Karpas-422 (cell line): ENCODE measurements around the gene ERC2. TPM values are rescaled to one million over a fixed set of nuclear protein-coding genes. Genes with fewer than 3 reads are reported as not detected.

Experiments used
- DNase-seq: peaks from one replicate; pipeline ENCODE4 v3.0.0-alpha.2; 2015
- H2AFZ ChIP-seq: fragments of 200-600 bp; sonication (generic); 2 replicates; pipeline ENCODE4 v1.6.1; 2014; ENCODE audit warnings: antibody characterized with exemption, low read length, mixed read lengths
- H3K27ac ChIP-seq: fragments of 200-600 bp; sonication (generic); 2 replicates; pipeline ENCODE4 v1.5.1; 2014; ENCODE audit warnings: mild to moderate bottlenecking, low read length, moderate library complexity
- H3K27me3 ChIP-seq: fragments of 200-600 bp; sonication (generic); 2 replicates; pipeline ENCODE4 v1.6.1; 2014; ENCODE audit warnings: low read length, mixed read lengths
- H3K36me3 ChIP-seq: fragments of 200-600 bp; sonication (generic); 2 replicates; pipeline ENCODE4 v1.6.1; 2014; ENCODE audit warnings: low read length, mixed read lengths; ENCODE audit not compliant: insufficient read depth
- H3K4me1 ChIP-seq: fragments of 200-600 bp; sonication (generic); 2 replicates; pipeline ENCODE4 v1.6.1; 2014; ENCODE audit warnings: mild to moderate bottlenecking, low read length, mixed read lengths
- H3K4me2 ChIP-seq: fragments of 200-600 bp; sonication (generic); 2 replicates; pipeline ENCODE4 v1.6.1; 2014; ENCODE audit warnings: low read length, low read depth, mild to moderate bottlenecking; ENCODE audit not compliant: poor library complexity, severe bottlenecking
- H3K4me3 ChIP-seq: fragments of 200-600 bp; sonication (generic); 2 replicates; pipeline ENCODE4 v1.5.1; 2014; ENCODE audit warnings: mild to moderate bottlenecking, antibody characterized with exemption, low read length, mixed read lengths
- H3K79me2 ChIP-seq: fragments of 200-600 bp; sonication (generic); 2 replicates; pipeline ENCODE4 v1.6.1; 2014; ENCODE audit warnings: mild to moderate bottlenecking, low read length, mixed read lengths
- H3K9ac ChIP-seq: fragments of 200-600 bp; sonication (generic); 2 replicates; pipeline ENCODE4 v1.6.0; 2014; ENCODE audit warnings: low read length
- H3K9me2 ChIP-seq: fragments of 200-600 bp; sonication (generic), shearing (Covaris generic); replicated peaks from 2 replicates; pipeline ENCODE4 v1.6.0; 2014; ENCODE audit warnings: mild to moderate bottlenecking, low read length, moderate library complexity; ENCODE audit not compliant: insufficient read depth
- H3K9me3 ChIP-seq: fragments of 300-700, 200-600 bp; sonication (generic); 2 replicates; pipeline ENCODE4 v1.6.1; 2014; ENCODE audit warnings: low read length, mixed read lengths
- H4K20me1 ChIP-seq: fragments of 200-600 bp; sonication (generic); 2 replicates; pipeline ENCODE4 v1.6.1; 2014; ENCODE audit warnings: mild to moderate bottlenecking, antibody characterized with exemption, low read length, low read depth; ENCODE audit not compliant: insufficient read depth
- total RNA-seq: library from RNA; depleted of rRNA; stranded (reverse); fragments of >200 nt; shearing (Covaris generic); gene quantifications from 2 replicates; pipeline ENCODE4 v1.2.3, GENCODE V29; 2014; ENCODE audit warnings: low replicate concordance

Gene ERC2
- total RNA-seq, 1 experiment from 2014 or later, result 3.7 TPM

DNA sequence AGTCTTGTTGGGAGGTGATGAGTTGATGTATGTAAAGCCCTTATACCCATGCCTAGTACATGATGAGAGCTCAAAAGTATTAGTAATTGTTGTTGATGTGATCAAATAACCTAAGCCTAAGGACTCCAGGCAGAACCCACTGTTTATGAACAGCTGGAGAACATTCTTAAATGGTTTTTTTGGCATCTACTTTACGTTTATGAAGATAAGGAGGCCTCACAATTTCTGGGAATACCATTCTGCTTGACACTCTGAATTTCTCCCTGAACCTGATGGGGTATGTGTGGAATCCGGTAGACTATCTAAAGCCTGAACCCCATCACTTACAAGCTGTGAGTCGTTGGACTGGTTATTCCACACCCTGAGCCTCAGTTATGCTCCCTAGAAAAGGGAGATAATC is 736.5 kb downstream of the ERC2 start:
- H2AFZ ChIP-seq, result no peak overlapping the region
- no peaks in the 10 kb centered on the region for H3K9me2 ChIP-seq
- no peaks in the 10 kb centered on the region for H3K36me3 ChIP-seq
- H4K20me1 ChIP-seq, result no peaks in the 10 kb centered on the region
- no peak overlapping the region for H3K4me3 ChIP-seq
- no peaks in the 10 kb centered on the region for H3K27me3 ChIP-seq
- DNase-seq, result no peak
- no peak overlapping the region for H3K4me2 ChIP-seq
- peaks cover 65% of the 10 kb centered on the region for H3K4me1 ChIP-seq
- no peak overlapping the region for H3K9ac ChIP-seq
- H3K9me3 ChIP-seq, result no peaks in the 10 kb centered on the region
- peak overlapping the region; percentile 99; the same call in 1 of the 2 replicates for H3K27ac ChIP-seq
- no peaks in the 10 kb centered on the region for H3K79me2 ChIP-seq

DNA sequence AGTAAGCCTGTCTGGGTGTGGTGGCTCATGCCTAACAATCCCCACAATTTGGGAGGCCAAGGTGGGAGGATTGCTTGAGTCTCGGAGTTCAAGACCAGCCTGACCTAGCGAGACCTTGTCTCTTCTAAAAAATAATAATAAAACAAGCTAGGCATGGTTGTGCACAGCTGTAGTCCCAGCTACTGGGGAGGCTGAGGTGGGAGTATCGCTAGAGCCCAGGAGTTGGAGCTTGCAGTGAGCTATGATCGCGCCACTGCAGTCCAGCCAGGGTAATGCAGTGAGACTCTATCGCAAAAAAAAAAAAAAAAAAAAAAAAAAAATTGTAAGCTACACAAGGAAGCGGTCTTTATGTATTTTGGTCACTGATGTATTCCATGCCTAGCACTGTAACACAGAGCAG is 738.7 kb downstream of the ERC2 start:
- Histone ChIP-seq H3K4me3 (peak overlapping the region; percentile 5; the same call in 1 of the 2 replicates), H3K36me3 (no peaks in the 10 kb centered on the region), H3K9ac (peak overlapping the region; percentile 79), H2AFZ (no peak overlapping the region), H3K9me2 (no peaks in the 10 kb centered on the region), H3K27me3 (no peaks in the 10 kb centered on the region), H4K20me1 (no peaks in the 10 kb centered on the region), H3K27ac (peak overlapping the region; percentile 99), H3K4me2 (peak overlapping the region; percentile 77), H3K4me1 (peaks cover 69% of the 10 kb centered on the region), H3K9me3 (no peaks in the 10 kb centered on the region), H3K79me2 (no peaks in the 10 kb centered on the region)
- peak; percentile 41 for DNase-seq

DNA sequence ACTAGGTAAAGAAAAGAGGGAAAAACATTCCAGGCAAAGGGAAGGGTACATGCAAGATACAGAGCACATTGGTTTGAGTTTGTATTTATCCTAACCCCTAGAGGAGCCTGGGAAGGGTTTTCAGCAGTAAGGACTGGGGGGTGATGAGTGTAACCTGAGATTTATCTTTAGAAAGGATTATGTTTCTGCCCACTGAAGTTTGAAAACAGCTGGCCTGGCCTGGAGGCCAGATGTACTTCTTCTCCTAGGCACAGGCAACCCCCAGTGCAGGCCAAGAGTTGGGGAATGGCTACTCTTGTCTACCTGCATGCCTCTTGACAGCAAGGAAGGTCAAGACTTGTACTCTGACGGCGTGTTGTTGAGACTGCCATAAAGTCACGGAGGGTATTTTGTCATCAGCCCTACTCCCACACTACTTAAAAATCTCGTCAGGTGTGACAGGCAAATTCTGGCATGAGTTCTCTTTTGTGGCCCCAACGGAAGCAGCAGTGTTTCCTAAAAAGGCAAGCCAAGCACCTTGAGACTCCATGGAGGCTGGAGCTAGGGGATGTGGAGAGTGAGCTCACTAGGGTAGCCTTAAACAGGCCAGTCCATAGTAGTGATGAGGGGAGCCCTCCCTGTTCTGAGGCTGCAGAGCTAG is 739.7 kb downstream of the ERC2 start:
- H3K27me3 ChIP-seq, result no peaks in the 10 kb centered on the region
- H3K27ac ChIP-seq, result peak overlapping the region; percentile 99
- DNase-seq, result peak; percentile 90
- H3K9me3 ChIP-seq, result no peaks in the 10 kb centered on the region
- H3K9ac ChIP-seq, result peak overlapping the region; percentile 79
- H3K9me2 ChIP-seq, result no peaks in the 10 kb centered on the region
- H3K36me3 ChIP-seq, result no peaks in the 10 kb centered on the region
- H2AFZ ChIP-seq, result no peak overlapping the region
- no peaks in the 10 kb centered on the region for H4K20me1 ChIP-seq
- no peaks in the 10 kb centered on the region for H3K79me2 ChIP-seq
- peaks cover 76% of the 10 kb centered on the region for H3K4me1 ChIP-seq
- peak overlapping the region; percentile 11; the same call in 1 of the 2 replicates for H3K4me3 ChIP-seq
- peak overlapping the region; percentile 77 for H3K4me2 ChIP-seq

DNA sequence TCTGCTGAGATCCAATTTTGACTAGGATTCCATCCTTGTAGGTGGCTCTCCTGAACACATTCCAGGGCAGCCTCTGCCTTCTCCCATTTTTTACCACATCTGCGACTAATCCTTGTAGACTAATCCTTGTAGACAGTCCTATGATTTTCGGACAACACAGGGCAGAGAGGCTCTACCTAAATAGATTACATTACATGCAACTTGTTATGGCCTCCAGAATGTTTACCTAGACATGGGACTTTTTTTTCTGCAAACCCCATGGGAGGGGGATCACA is 741.8 kb downstream of the ERC2 start:
- Histone ChIP-seq H4K20me1 (no peaks in the 10 kb centered on the region), H3K79me2 (no peaks in the 10 kb centered on the region), H3K4me2 (peak overlapping the region; percentile 77), H3K36me3 (no peaks in the 10 kb centered on the region), H3K9me2 (no peaks in the 10 kb centered on the region), H3K9me3 (no peaks in the 10 kb centered on the region), H3K27ac (peak overlapping the region; percentile 99), H3K9ac (peak overlapping the region; percentile 79), H2AFZ (no peak overlapping the region), H3K4me1 (peaks cover 98% of the 10 kb centered on the region), H3K27me3 (no peaks in the 10 kb centered on the region), H3K4me3 (peak overlapping the region; percentile 40)
- DNase-seq, result no peak

DNA sequence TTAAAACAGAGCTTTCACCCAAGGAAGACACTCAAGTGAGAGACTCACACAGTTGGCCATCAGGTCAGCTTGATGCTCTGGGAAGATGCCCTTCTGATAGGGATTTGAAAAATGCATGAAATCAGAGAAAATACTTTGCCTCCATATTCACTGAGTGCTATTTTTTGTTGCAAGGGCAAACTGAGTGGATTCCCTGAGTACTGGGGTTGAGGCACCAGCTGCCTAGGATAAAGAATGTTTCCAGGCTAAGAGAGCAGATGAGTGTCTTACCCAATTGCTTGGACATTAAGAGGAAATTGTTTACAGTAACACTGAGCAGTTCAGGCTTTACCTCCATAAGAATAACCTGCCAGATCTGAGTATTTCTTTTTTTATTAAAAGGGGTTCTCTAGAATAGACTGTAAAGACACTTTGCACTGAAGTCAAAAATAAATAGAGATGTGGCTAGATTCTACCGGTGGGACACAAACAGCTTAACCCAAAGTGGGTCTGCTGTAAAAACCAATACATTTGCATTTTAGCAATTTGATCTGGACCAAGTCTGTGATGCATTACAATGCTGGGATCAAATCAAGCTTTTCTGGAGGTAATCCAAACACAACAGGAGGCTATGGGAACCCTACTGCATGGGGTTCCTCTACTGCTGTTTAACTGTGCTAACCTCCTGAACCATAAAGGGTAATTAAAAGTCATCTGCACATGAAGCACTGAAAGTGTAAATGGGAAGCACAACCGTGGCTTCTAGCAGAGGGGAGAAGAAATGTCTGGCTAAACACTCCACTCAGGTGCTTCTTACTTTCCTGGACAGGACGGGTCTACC is 742.4 kb downstream of the ERC2 start:
- peaks cover 99% of the 10 kb centered on the region for H3K4me1 ChIP-seq
- H3K4me2 ChIP-seq, result peak overlapping the region; percentile 77
- H3K9me2 ChIP-seq, result no peaks in the 10 kb centered on the region
- no peak overlapping the region for H2AFZ ChIP-seq
- no peaks in the 10 kb centered on the region for H3K79me2 ChIP-seq
- H3K36me3 ChIP-seq, result no peaks in the 10 kb centered on the region
- peak overlapping the region; percentile 79 for H3K9ac ChIP-seq
- H3K9me3 ChIP-seq, result no peaks in the 10 kb centered on the region
- no peaks in the 10 kb centered on the region for H4K20me1 ChIP-seq
- no peaks in the 10 kb centered on the region for H3K27me3 ChIP-seq
- peak overlapping the region; percentile 47 for H3K4me3 ChIP-seq
- DNase-seq, result peak; percentile 82
- peak overlapping the region; percentile 99 for H3K27ac ChIP-seq

DNA sequence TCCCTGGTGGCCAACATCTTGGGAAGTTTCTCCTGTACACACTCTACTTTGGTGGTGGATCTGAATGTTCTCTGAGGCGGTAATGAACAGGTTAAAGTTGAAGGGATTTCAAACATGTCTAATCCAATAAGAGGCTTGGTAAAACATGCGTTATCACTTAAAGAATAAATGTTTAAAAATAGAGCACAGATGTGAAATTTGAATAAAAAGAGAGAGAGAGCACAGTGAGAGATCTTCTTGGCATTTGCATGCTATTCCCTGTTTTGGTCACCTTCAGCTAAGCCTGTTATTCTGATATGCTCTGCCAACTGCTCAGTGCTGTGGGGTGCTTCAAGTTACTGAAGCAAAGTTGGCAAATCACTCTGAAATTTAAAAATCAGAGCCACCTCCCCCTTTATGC is 743.4 kb downstream of the ERC2 start:
- Histone ChIP-seq H3K4me3 (peak overlapping the region; percentile 47; the same call in 1 of the 2 replicates), H3K9me2 (no peaks in the 10 kb centered on the region), H3K4me2 (peak overlapping the region; percentile 77), H3K27ac (peak overlapping the region; percentile 99), H3K36me3 (no peaks in the 10 kb centered on the region), H3K9me3 (no peaks in the 10 kb centered on the region), H3K27me3 (no peaks in the 10 kb centered on the region), H2AFZ (no peak overlapping the region), H3K4me1 (peaks cover 96% of the 10 kb centered on the region), H3K79me2 (no peaks in the 10 kb centered on the region), H3K9ac (peak overlapping the region; percentile 79), H4K20me1 (no peaks in the 10 kb centered on the region)
- peak; percentile 97 for DNase-seq

DNA sequence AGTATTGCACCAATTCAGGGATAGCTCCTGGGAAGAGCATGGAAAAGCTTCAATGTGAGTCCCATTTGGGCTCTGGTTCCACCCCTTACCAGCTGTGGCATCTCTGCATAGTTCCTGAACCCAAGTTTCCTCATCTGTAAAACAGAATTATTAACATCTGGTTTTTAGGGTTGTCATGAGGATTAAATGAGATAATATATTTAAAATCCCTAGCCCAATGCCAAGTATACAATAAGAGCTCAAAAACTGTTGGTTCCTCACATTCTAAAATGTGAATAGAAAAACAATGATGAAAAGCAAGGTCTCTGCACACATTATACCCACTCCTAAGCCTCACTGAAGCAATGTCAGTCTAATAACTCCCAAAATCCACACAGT is 743.9 kb downstream of the ERC2 start:
- Histone ChIP-seq H3K27me3 (no peaks in the 10 kb centered on the region), H3K36me3 (no peaks in the 10 kb centered on the region), H3K4me2 (peak overlapping the region; percentile 68), H3K9ac (peak overlapping the region; percentile 70), H3K4me1 (peaks cover 96% of the 10 kb centered on the region), H3K27ac (peak overlapping the region; percentile 99), H4K20me1 (no peaks in the 10 kb centered on the region), H3K9me2 (no peaks in the 10 kb centered on the region), H3K4me3 (peak overlapping the region; percentile 42; the same call in 1 of the 2 replicates), H3K79me2 (no peaks in the 10 kb centered on the region), H3K9me3 (no peaks in the 10 kb centered on the region), H2AFZ (no peak overlapping the region)
- peak; percentile 75 for DNase-seq

DNA sequence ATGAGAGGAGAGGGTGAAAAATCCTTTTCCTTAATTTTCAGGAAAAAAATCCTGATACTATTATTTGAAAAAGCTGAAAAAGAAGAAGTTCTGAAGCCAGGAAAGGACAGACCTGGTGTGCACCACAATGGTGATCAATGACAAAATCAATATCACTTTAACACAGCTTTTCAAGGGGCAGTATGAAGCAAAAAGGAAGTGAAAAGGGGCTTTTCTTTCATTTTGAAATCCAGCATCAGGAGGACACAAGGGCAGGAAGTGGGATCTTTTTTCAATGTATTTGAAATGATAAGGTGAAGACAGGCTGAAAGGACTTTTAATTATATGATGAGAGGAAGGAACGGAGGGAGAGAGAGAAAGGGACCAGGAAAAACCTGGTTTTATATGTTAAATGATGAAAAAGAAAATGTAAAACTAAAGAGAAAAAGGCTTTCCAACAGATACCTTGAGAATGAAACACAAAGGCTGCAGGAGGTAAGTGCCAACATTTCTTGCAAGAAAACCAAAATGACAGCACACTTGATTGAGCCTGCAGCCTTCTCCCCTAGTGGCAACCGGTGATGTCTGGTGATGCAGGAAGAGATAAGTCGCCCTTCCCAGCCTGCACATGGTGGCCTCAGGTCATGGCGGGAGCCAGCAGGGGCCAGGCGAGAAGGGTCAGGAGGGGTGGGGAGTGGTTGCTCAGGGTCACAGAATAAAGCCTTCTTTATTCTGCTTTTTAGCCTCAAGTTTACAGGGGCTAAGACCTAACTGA is 744.4 kb downstream of the ERC2 start:
- Histone ChIP-seq H3K4me2 (peak overlapping the region; percentile 68), H3K4me1 (peaks cover 96% of the 10 kb centered on the region), H3K4me3 (peak overlapping the region; percentile 42), H3K9me2 (no peaks in the 10 kb centered on the region), H3K9ac (peak overlapping the region; percentile 70), H3K9me3 (no peaks in the 10 kb centered on the region), H3K27ac (peak overlapping the region; percentile 99), H3K36me3 (no peaks in the 10 kb centered on the region), H4K20me1 (no peaks in the 10 kb centered on the region), H3K79me2 (no peaks in the 10 kb centered on the region), H2AFZ (no peak overlapping the region), H3K27me3 (no peaks in the 10 kb centered on the region)
- DNase-seq, result peak; percentile 89
